ENCODE data around the gene PIANP.

DNA sequence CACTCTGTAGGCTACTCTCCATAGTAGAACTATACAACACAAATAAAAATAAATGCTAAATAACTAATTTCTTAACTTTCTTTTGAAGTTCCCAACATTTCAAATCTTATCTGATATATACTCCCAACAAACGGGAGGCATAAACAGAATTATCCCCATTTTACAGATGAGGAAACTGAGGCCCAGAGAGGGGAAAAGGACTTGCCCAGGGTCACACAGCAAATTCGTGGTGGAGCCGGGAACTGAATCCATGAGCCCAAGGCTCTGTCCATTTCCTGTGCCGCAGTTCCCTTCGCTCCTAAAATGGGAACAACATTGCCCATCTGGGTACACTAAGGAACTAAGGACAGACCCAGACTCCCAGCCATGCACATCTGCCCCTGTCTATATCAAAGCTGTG, 23.7 kb downstream of the PIANP start:
- TF ChIP-seq BCL11A (IDR thresholded peaks at IDR 0.05; ENCODE audit: low read depth, low read length) (no peak), YBX1 (IDR thresholded peaks at IDR 0.05) (no peak), EGR1 (IDR thresholded peaks at IDR 0.05; ENCODE audit: borderline replicate concordance in 1 of 2, low read depth in 2 of 2, low read length in 2 of 2) (no peak), KAT2A (conservative IDR thresholded peaks at IDR 0.05; ENCODE audit: control insufficient read depth, low read depth, low read length) (no peak)
- TF ChIP-seq, protein P1, sequence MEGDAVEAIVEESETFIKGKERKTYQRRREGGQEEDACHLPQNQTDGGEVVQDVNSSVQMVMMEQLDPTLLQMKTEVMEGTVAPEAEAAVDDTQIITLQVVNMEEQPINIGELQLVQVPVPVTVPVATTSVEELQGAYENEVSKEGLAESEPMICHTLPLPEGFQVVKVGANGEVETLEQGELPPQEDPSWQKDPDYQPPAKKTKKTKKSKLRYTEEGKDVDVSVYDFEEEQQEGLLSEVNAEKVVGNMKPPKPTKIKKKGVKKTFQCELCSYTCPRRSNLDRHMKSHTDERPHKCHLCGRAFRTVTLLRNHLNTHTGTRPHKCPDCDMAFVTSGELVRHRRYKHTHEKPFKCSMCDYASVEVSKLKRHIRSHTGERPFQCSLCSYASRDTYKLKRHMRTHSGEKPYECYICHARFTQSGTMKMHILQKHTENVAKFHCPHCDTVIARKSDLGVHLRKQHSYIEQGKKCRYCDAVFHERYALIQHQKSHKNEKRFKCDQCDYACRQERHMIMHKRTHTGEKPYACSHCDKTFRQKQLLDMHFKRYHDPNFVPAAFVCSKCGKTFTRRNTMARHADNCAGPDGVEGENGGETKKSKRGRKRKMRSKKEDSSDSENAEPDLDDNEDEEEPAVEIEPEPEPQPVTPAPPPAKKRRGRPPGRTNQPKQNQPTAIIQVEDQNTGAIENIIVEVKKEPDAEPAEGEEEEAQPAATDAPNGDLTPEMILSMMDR (IDR thresholded peaks at IDR 0.05 in 2 of 3, conservative IDR thresholded peaks at IDR 0.05 in 1 of 3; ENCODE audit: control insufficient read depth in 2 of 3, extremely low read depth in 1 of 3, insufficient read depth in 1 of 3, low read depth in 3 of 3, low read length in 3 of 3) = no peak
